Measurements from ENCODE around the gene RC3H2.

DNA sequence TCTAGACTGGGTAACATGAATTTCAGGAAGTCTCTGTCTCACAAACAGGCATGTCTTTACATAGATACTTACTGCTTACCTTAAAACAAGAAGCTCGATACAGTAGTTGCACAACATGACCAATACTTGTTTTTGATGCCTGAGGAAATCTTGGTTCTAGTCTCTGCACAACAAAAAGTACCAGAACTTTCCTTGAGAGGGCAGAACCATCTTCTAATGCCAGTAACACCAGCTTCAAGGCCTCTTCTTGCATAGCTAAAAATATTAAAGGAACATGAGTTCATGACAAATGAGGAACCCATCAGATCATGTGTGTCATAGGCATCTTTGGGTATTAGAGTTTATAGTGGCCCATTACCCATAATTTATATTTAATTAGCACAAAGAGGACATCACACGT, 22.0 kb downstream of the RC3H2 start:
- TF ChIP-seq, protein P1, sequence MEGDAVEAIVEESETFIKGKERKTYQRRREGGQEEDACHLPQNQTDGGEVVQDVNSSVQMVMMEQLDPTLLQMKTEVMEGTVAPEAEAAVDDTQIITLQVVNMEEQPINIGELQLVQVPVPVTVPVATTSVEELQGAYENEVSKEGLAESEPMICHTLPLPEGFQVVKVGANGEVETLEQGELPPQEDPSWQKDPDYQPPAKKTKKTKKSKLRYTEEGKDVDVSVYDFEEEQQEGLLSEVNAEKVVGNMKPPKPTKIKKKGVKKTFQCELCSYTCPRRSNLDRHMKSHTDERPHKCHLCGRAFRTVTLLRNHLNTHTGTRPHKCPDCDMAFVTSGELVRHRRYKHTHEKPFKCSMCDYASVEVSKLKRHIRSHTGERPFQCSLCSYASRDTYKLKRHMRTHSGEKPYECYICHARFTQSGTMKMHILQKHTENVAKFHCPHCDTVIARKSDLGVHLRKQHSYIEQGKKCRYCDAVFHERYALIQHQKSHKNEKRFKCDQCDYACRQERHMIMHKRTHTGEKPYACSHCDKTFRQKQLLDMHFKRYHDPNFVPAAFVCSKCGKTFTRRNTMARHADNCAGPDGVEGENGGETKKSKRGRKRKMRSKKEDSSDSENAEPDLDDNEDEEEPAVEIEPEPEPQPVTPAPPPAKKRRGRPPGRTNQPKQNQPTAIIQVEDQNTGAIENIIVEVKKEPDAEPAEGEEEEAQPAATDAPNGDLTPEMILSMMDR (IDR thresholded peaks at IDR 0.05; ENCODE audit: control extremely low read depth in 1 of 3, insufficient read depth in 1 of 3, low read depth in 1 of 3, low read length in 3 of 3), result no peak
- TF ChIP-seq TAF1 (IDR thresholded peaks at IDR 0.05; ENCODE audit: low read depth, low read length), result no peak
- TF ChIP-seq YY1 (IDR thresholded peaks at IDR 0.05; ENCODE audit: low read depth, low read length), result no peak
- TF ChIP-seq SUZ12 (IDR thresholded peaks at IDR 0.05; ENCODE audit: low read length), result no peak
